HepG2 (cell line): ENCODE results near the gene RSKR. TPM values are rescaled to one million over a fixed set of nuclear protein-coding genes. Genes with fewer than 3 reads are reported as not detected.

Source experiments
- AGO2 ChIP-seq: fragments of 200-400 bp; formaldehyde crosslinking; optimal IDR thresholded peaks from 2 replicates; pipeline ENCODE3; 2017; ENCODE audit warnings: mild to moderate bottlenecking, low read depth, low read length, moderate library complexity
- CENPX ChIP-seq: sonication (generic); formaldehyde crosslinking; IDR thresholded peaks from 2 replicates; pipeline ENCODE4 v1.9.0; 2021; ENCODE audit warnings: mild to moderate bottlenecking, missing genetic modification reagents, moderate library complexity
- CHCHD3 ChIP-seq: sonication (generic); formaldehyde crosslinking; IDR thresholded peaks from 2 replicates; pipeline ENCODE4 v1.8.0; 2022; ENCODE audit warnings: mild to moderate bottlenecking, missing genetic modification reagents, moderate library complexity
- NONO ChIP-seq, 2 experiments: fragments of 450-650 bp in 1 of 2; sonication (generic) in 1 of 2; formaldehyde crosslinking in 1 of 2; IDR thresholded peaks in 1 of 2; conservative IDR thresholded peaks in 1 of 2; 2 replicates each; pipeline versions ENCODE4 v1.6.1 to v1.8.0; 2017 to 2022; ENCODE audit warnings: mild to moderate bottlenecking in 1 of 2, missing genetic modification reagents in 1 of 2, moderate library complexity in 1 of 2
- SIN3B ChIP-seq: fragments of 150-350 bp; IDR thresholded peaks from 2 replicates; pipeline ENCODE4 v1.6.1; 2014; ENCODE audit warnings: low read length
- STAG1 ChIP-seq: sonication (generic); formaldehyde crosslinking; IDR thresholded peaks from 2 replicates; pipeline ENCODE4 v1.4.0; 2020; ENCODE audit warnings: missing genetic modification reagents
- ZBTB7A ChIP-seq: sonication (generic); formaldehyde crosslinking; IDR thresholded peaks from 2 replicates; pipeline ENCODE4 v1.8.0; 2022; ENCODE audit warnings: mild to moderate bottlenecking, missing genetic modification reagents
- ZNF136 ChIP-seq: sonication (generic); formaldehyde crosslinking; IDR thresholded peaks from 2 replicates; pipeline ENCODE4 v1.8.1; 2022; ENCODE audit warnings: low read depth, mild to moderate bottlenecking, moderate library complexity, missing genetic modification reagents
- ZNF143 ChIP-seq: sonication (generic); formaldehyde crosslinking; IDR thresholded peaks from 2 replicates; pipeline ENCODE4 v1.4.0; 2020; ENCODE audit warnings: missing genetic modification reagents
- ZNF850 ChIP-seq: sonication (generic); formaldehyde crosslinking; conservative IDR thresholded peaks from 2 replicates; pipeline ENCODE4 v1.9.0; 2021; ENCODE audit warnings: mild to moderate bottlenecking, missing genetic modification reagents
- polyA plus RNA-seq, 8 experiments: library from polyadenylated mRNA; depleted of rRNA in 3 of 8; stranded (reverse) in 7 of 8; unstranded in 1 of 8; fragments of >200 nt; fragmentation: Illumina TruSeq in 4 of 8; extraction: Trizol in 4 of 8; gene quantifications; 2 replicates each; pipeline versions ENCODE4 v1.2.1 to v1.2.3, GENCODE V29; 2011 to 2016; ENCODE audit warnings: low read depth in 4 of 8, missing spikeins in 1 of 8, mixed read lengths in 1 of 8; ENCODE audit not compliant: insufficient read depth in 1 of 8
- total RNA-seq, 5 experiments: library from RNA; depleted of rRNA; stranded (reverse); fragments of >200 nt; fragmentation: Illumina TruSeq; extraction: Trizol; gene quantifications; 2 replicates each; pipeline ENCODE4 v1.2.3, GENCODE V29; 2016; ENCODE audit warnings: low read depth in 1 of 5
- TF ChIP-seq, protein P1 (sequence below): sonication (generic); formaldehyde crosslinking; IDR thresholded peaks from 2 replicates; pipeline ENCODE4 v1.4.0; 2020; ENCODE audit warnings: missing genetic modification reagents, borderline replicate concordance
- TF ChIP-seq, protein P2 (sequence below): sonication (generic); formaldehyde crosslinking; IDR thresholded peaks from 2 replicates; pipeline ENCODE4 v1.4.0; 2020; ENCODE audit warnings: missing genetic modification reagents, mild to moderate bottlenecking, borderline replicate concordance
- TF ChIP-seq, protein P3 (sequence below): sonication (generic); formaldehyde crosslinking; IDR thresholded peaks from 2 replicates; pipeline ENCODE4 v1.4.0; 2020; ENCODE audit warnings: mild to moderate bottlenecking, missing genetic modification reagents
- TF ChIP-seq, protein P4 (sequence below): IDR thresholded peaks from 2 replicates; pipeline ENCODE4 v1.6.1; 2016; ENCODE audit warnings: low read depth, missing genetic modification reagents, missing compliant biosample characterization

RSKR gene
- total and polyA plus RNA-seq, 2 of the 13 experiments (the other 11 are each of a cell fraction or from before 2014, with no cell fraction given) = 5.0 to 10.4 TPM

DNA sequence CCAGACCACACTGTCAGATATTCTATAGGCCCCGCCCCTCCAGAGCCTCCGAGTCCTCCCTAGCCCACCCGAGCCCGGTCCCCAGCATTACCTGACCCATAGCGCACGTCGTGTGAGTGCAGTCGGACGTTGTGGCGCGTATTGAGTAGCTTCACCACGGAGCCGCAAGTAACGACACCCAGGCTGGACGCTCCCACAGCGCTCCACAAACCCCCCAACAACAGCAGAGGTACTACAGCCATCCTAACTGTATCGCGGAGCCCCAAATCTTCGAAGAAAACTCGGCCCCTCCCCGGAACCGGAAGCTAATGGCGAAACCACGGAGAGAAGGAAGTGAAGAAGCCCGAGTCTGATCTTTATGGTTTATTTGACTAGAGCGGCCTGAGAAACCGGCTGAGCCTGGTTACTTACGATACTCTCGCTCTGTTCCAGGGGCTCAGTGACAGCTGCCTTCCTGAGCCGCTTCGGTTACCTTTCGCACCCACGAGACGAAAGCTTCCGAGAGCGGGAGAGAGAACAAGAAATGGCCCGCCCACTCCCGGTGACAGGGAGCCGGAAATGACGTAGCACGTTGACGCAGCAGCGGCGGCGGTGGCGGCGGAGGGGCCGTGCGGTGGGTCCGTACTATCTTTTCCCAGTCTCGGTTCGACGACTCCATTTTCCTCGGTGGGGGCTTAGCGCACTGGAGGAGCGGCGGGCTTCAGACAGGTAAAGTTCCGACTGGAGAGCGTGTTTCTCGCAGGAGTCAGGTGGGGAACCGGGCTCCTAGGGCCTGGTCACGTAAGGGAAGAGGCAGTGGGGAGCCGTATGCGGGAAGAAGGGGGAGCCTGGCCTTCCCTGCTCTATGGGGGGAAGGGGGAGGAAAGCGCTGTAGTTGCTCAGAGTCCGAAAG lies 47.9 kb upstream of the RSKR start, which contains the start of the genes SDF2 and SUPT6H (continued):
- TF ChIP-seq, protein P1, sequence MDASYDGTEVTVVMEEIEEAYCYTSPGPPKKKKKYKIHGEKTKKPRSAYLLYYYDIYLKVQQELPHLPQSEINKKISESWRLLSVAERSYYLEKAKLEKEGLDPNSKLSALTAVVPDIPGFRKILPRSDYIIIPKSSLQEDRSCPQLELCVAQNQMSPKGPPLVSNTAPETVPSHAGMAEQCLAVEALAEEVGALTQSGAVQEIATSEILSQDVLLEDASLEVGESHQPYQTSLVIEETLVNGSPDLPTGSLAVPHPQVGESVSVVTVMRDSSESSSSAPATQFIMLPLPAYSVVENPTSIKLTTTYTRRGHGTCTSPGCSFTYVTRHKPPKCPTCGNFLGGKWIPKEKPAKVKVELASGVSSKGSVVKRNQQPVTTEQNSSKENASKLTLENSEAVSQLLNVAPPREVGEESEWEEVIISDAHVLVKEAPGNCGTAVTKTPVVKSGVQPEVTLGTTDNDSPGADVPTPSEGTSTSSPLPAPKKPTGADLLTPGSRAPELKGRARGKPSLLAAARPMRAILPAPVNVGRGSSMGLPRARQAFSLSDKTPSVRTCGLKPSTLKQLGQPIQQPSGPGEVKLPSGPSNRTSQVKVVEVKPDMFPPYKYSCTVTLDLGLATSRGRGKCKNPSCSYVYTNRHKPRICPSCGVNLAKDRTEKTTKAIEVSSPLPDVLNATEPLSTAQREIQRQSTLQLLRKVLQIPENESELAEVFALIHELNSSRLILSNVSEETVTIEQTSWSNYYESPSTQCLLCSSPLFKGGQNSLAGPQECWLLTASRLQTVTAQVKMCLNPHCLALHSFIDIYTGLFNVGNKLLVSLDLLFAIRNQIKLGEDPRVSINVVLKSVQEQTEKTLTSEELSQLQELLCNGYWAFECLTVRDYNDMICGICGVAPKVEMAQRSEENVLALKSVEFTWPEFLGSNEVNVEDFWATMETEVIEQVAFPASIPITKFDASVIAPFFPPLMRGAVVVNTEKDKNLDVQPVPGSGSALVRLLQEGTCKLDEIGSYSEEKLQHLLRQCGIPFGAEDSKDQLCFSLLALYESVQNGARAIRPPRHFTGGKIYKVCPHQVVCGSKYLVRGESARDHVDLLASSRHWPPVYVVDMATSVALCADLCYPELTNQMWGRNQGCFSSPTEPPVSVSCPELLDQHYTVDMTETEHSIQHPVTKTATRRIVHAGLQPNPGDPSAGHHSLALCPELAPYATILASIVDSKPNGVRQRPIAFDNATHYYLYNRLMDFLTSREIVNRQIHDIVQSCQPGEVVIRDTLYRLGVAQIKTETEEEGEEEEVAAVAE = peak; percentile 56
- TF ChIP-seq STAG1 (CRISPR knock-in tag) (no peak), ZBTB7A (CRISPR knock-in tag) (0 out of 2 replicates have a peak, but pooled peaks have one; percentile 28), ZNF850 (CRISPR knock-in tag) (peak; percentile 66; the same call in 1 of the 2 replicates), AGO2 (peak; percentile 64), ZNF143 (CRISPR knock-in tag) (peak; percentile 23; the same call in 1 of the 2 replicates), NONO (IDR thresholded peaks at IDR 0.05) (no peak), NONO (CRISPR knock-in tag; conservative IDR thresholded peaks at IDR 0.05) (peak; percentile 95), SIN3B (no peak), CENPX (no peak), ZNF136 (CRISPR knock-in tag) (peak; percentile 77), CHCHD3 (CRISPR knock-in tag) (no peak)
- TF ChIP-seq, protein P2, sequence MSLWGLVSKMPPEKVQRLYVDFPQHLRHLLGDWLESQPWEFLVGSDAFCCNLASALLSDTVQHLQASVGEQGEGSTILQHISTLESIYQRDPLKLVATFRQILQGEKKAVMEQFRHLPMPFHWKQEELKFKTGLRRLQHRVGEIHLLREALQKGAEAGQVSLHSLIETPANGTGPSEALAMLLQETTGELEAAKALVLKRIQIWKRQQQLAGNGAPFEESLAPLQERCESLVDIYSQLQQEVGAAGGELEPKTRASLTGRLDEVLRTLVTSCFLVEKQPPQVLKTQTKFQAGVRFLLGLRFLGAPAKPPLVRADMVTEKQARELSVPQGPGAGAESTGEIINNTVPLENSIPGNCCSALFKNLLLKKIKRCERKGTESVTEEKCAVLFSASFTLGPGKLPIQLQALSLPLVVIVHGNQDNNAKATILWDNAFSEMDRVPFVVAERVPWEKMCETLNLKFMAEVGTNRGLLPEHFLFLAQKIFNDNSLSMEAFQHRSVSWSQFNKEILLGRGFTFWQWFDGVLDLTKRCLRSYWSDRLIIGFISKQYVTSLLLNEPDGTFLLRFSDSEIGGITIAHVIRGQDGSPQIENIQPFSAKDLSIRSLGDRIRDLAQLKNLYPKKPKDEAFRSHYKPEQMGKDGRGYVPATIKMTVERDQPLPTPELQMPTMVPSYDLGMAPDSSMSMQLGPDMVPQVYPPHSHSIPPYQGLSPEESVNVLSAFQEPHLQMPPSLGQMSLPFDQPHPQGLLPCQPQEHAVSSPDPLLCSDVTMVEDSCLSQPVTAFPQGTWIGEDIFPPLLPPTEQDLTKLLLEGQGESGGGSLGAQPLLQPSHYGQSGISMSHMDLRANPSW (CRISPR knock-in tag) = peak; percentile 43; the same call in 1 of the 2 replicates
- TF ChIP-seq, protein P3, sequence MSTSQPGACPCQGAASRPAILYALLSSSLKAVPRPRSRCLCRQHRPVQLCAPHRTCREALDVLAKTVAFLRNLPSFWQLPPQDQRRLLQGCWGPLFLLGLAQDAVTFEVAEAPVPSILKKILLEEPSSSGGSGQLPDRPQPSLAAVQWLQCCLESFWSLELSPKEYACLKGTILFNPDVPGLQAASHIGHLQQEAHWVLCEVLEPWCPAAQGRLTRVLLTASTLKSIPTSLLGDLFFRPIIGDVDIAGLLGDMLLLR (CRISPR knock-in tag) = no peak
- TF ChIP-seq, protein P4, sequence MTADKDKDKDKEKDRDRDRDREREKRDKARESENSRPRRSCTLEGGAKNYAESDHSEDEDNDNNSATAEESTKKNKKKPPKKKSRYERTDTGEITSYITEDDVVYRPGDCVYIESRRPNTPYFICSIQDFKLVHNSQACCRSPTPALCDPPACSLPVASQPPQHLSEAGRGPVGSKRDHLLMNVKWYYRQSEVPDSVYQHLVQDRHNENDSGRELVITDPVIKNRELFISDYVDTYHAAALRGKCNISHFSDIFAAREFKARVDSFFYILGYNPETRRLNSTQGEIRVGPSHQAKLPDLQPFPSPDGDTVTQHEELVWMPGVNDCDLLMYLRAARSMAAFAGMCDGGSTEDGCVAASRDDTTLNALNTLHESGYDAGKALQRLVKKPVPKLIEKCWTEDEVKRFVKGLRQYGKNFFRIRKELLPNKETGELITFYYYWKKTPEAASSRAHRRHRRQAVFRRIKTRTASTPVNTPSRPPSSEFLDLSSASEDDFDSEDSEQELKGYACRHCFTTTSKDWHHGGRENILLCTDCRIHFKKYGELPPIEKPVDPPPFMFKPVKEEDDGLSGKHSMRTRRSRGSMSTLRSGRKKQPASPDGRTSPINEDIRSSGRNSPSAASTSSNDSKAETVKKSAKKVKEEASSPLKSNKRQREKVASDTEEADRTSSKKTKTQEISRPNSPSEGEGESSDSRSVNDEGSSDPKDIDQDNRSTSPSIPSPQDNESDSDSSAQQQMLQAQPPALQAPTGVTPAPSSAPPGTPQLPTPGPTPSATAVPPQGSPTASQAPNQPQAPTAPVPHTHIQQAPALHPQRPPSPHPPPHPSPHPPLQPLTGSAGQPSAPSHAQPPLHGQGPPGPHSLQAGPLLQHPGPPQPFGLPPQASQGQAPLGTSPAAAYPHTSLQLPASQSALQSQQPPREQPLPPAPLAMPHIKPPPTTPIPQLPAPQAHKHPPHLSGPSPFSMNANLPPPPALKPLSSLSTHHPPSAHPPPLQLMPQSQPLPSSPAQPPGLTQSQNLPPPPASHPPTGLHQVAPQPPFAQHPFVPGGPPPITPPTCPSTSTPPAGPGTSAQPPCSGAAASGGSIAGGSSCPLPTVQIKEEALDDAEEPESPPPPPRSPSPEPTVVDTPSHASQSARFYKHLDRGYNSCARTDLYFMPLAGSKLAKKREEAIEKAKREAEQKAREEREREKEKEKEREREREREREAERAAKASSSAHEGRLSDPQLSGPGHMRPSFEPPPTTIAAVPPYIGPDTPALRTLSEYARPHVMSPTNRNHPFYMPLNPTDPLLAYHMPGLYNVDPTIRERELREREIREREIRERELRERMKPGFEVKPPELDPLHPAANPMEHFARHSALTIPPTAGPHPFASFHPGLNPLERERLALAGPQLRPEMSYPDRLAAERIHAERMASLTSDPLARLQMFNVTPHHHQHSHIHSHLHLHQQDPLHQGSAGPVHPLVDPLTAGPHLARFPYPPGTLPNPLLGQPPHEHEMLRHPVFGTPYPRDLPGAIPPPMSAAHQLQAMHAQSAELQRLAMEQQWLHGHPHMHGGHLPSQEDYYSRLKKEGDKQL (CRISPR knock-in tag) = no peak
